Measurements from ENCODE around the gene NANOS2.

DNA sequence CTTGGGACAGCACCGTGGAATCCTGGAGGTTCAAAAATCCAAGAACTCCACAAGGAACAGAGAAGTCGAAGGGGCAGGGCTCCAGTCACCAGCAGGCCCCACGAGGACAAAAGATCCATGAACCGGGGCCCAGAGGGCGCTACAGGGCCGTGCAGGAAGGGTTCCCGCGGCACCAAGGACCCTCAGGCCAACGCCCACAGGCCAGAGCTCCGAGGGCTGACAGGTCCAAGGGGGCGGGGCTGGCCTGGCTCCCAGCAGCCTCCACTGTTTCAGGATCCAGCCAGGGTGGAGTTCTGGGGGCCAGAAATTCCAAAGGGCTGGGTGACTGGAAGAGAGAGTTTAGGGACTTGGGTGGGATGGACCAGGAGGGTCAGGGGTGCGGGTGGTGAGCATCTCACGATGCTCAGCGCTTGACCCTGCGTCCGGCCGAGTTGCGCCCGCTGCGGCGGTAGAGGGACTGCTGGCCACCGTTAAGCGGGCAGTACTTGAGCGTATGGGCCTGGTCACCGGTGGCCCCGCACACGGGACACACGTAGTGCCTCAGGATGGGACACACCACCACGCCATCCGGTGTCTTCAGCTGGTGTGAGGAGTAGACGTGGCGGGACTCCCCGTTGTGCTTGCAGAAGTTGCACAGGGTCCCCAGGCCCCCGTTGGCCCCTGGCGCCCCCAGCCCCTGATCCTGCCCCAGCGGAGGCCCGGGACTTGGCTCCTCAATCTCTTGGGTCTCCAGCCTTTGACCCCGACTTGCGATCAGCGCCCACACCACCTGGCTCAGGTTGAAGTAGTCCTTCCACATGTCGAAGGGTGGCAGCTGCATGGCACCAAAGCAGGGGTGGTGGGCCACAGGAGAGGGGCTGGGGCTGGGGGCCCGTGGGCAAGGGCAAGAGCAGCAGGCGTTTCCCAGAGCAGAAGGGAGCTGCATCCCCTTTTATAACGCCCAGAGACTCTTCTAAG is at the start of gene NANOS2:
- TF ChIP-seq STAG1 (CRISPR knock-in tag; IDR thresholded peaks at IDR 0.05; ENCODE audit: borderline replicate concordance) = no peak
- TF ChIP-seq CEBPB (tag; IDR thresholded peaks at IDR 0.05) = no peak
- TF ChIP-seq SP2 (IDR thresholded peaks at IDR 0.05; ENCODE audit: extremely low read depth, low read depth, low read length, poor library complexity, severe bottlenecking) = no peak
- no peak for TF ChIP-seq TARDBP (IDR thresholded peaks at IDR 0.05)

Data from K562 (cell line).